MM.1S (cell line): ENCODE data around the gene PSMC6.

Experiments used
- DNase-seq: peaks from one replicate; pipeline ENCODE4 v3.0.0-alpha.2; 2015
- H2AFZ ChIP-seq: fragments of 300-600 bp; sonication (generic); 2 replicates; pipeline ENCODE4 v1.6.0; 2016; ENCODE audit warnings: antibody characterized with exemption, low read length
- H3F3A ChIP-seq: fragments of 300-600 bp; sonication (generic); 2 replicates; pipeline ENCODE4 v1.6.1; 2016; ENCODE audit warnings: mild to moderate bottlenecking, antibody characterized with exemption, low read length, moderate library complexity, mixed read lengths; ENCODE audit not compliant: insufficient read depth
- H3K27ac ChIP-seq: fragments of 300-600 bp; sonication (generic); 2 replicates; pipeline ENCODE4 v1.5.1; 2016; ENCODE audit warnings: mild to moderate bottlenecking, low read length
- H3K27me3 ChIP-seq: fragments of 300-600 bp; sonication (generic); replicated peaks from 2 replicates; pipeline ENCODE4 v1.6.0; 2016; ENCODE audit warnings: low read length; ENCODE audit not compliant: insufficient read depth
- H3K36me3 ChIP-seq: fragments of 300-600 bp; sonication (generic); replicated peaks from 2 replicates; pipeline ENCODE4 v1.6.1; 2016; ENCODE audit warnings: mild to moderate bottlenecking, low read length, mixed read lengths; ENCODE audit not compliant: insufficient read depth
- H3K4me1 ChIP-seq: fragments of 300-600 bp; sonication (generic); 2 replicates; pipeline ENCODE4 v1.6.1; 2016; ENCODE audit warnings: low read length, mixed read lengths
- H3K4me2 ChIP-seq: fragments of 300-600 bp; sonication (generic); 2 replicates; pipeline ENCODE4 v1.6.0; 2016; ENCODE audit warnings: low read depth, low read length
- H3K4me3 ChIP-seq: fragments of 300-600 bp; sonication (generic); 2 replicates; pipeline ENCODE4 v1.5.1; 2016; ENCODE audit warnings: low read length, mixed read lengths
- H3K79me2 ChIP-seq: fragments of 300-600 bp; sonication (generic); 2 replicates; pipeline ENCODE4 v1.6.1; 2016; ENCODE audit warnings: mixed run types, low read length, mixed read lengths
- H3K9ac ChIP-seq: fragments of 300-600 bp; sonication (generic); 2 replicates; pipeline ENCODE4 v1.6.1; 2016; ENCODE audit warnings: low read length, mixed read lengths
- H3K9me2 ChIP-seq: fragments of 300-600 bp; sonication (generic); replicated peaks from 2 replicates; pipeline ENCODE4 v1.6.1; 2016; ENCODE audit warnings: mild to moderate bottlenecking, low read length, mixed read lengths; ENCODE audit not compliant: insufficient read depth
- H3K9me3 ChIP-seq: fragments of 300-600 bp; sonication (generic); replicated peaks from 2 replicates; pipeline ENCODE4 v1.6.1; 2016; ENCODE audit warnings: mild to moderate bottlenecking, low read length, mixed read lengths; ENCODE audit not compliant: insufficient read depth
- H4K20me1 ChIP-seq: fragments of 300-600 bp; sonication (generic); 2 replicates; pipeline ENCODE4 v1.6.1; 2016; ENCODE audit warnings: mild to moderate bottlenecking, low read length, moderate library complexity, mixed read lengths; ENCODE audit not compliant: insufficient read depth
- CTCF ChIP-seq: fragments of 300-600 bp; sonication (generic); IDR thresholded peaks from 2 replicates; pipeline ENCODE4 v1.5.1; 2016; ENCODE audit warnings: antibody characterized with exemption, low read length, mixed read lengths
- EZH2 ChIP-seq: fragments of 300-600 bp; sonication (generic); optimal IDR thresholded peaks from 2 replicates; pipeline ENCODE3; 2017; ENCODE audit warnings: low read depth, mild to moderate bottlenecking, antibody characterized with exemption, low read length, mixed read lengths
- EZH2phosphoT487 ChIP-seq: fragments of 300-600 bp; sonication (generic); IDR thresholded peaks from 2 replicates; pipeline ENCODE4 v1.6.1; 2018; ENCODE audit warnings: antibody characterized with exemption, low read length

Gene PSMC6

DNA sequence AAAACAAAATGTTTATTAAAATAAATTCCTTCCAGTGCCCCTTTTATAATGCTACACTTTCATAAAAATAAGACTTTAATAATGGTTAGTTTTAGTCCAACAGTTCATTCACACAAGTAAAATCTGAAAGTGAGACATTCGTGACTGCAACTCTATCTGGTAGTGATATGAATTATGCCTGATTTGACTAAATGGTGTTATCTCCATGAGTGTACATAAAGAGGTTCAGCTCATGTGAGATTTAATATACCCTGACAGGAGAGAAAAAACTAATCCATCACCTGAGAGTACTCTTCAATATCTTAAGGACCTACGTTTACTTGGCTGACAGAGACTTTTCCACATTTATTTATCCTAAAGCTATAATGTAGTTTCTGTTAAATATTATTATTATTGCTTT is 45.7 kb upstream of the PSMC6 start:
- Histone ChIP-seq H3K27ac (no peak overlapping the region), H3K36me3 (no peaks in the 10 kb centered on the region), H3K4me3 (no peak overlapping the region), H3F3A (no peaks in the 10 kb centered on the region), H3K9ac (no peak overlapping the region), H4K20me1 (no peaks in the 10 kb centered on the region), H3K79me2 (no peaks in the 10 kb centered on the region), H3K27me3 (no peaks in the 10 kb centered on the region), H2AFZ (no peak overlapping the region), H3K9me2 (no peaks in the 10 kb centered on the region), H3K4me2 (no peak overlapping the region), H3K9me3 (no peaks in the 10 kb centered on the region), H3K4me1 (no peaks in the 10 kb centered on the region)
- DNase-seq: no peak
- TF ChIP-seq EZH2 (no peak), CTCF (no peak), EZH2phosphoT487 (no peak)

DNA sequence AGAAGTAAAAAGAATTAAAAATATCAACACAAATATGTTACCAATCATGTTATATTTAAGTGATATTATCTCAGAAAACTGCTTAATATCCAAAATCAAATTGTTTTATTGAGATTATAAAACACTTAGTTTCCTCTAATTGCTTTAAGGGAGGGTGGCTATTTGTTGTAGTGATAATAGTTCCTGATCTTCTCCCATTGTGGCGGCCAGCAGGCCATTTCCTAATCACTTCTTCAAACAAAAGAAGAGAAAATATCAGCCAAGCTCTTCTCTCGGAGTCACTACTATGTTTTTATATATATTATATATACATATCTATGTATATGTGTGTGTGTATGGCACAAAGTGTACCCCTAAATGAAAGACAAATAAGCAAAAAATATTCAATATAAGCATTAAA is 43.1 kb upstream of the PSMC6 start:
- no peak overlapping the region for H3K4me2 ChIP-seq
- H3K9me2 ChIP-seq: no peaks in the 10 kb centered on the region
- H3F3A ChIP-seq: no peaks in the 10 kb centered on the region
- no peaks in the 10 kb centered on the region for H3K9me3 ChIP-seq
- no peaks in the 10 kb centered on the region for H4K20me1 ChIP-seq
- H3K27ac ChIP-seq: no peak overlapping the region
- no peak overlapping the region for H3K4me3 ChIP-seq
- no peaks in the 10 kb centered on the region for H3K36me3 ChIP-seq
- H3K9ac ChIP-seq: no peak overlapping the region
- TF ChIP-seq EZH2phosphoT487 (no peak), EZH2 (no peak), CTCF (no peak)
- no peak for DNase-seq
- no peaks in the 10 kb centered on the region for H3K79me2 ChIP-seq
- no peak overlapping the region for H2AFZ ChIP-seq
- no peaks in the 10 kb centered on the region for H3K27me3 ChIP-seq
- H3K4me1 ChIP-seq: no peaks in the 10 kb centered on the region

DNA sequence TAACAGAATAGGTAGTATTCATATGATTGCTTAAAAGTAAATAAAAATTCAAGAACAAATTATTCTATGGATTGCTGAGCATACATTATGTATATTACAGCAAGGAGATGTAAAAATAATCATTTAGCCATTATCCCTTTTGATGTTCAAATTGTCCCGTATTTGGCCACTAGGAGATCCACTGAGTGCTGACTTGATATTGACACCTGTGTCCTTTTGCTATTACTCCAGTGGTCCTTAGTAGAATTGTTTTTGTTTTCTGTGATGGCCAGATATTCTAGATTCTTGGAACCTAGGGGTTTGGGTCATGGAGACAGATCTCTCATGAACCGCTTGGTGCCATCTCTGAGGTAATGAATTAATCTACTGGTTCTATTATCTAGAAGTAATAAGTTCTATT is 28.4 kb upstream of the PSMC6 start:
- Histone ChIP-seq H3K9ac (no peak overlapping the region), H2AFZ (no peak overlapping the region), H3K36me3 (no peaks in the 10 kb centered on the region), H4K20me1 (no peaks in the 10 kb centered on the region), H3K9me2 (no peaks in the 10 kb centered on the region), H3K4me3 (no peak overlapping the region), H3K27me3 (no peaks in the 10 kb centered on the region), H3K4me2 (no peak overlapping the region), H3K9me3 (no peaks in the 10 kb centered on the region), H3K27ac (no peak overlapping the region), H3K79me2 (peaks cover 3% of the 10 kb centered on the region; the same call in 1 of the 2 replicates), H3K4me1 (no peaks in the 10 kb centered on the region), H3F3A (no peaks in the 10 kb centered on the region)
- DNase-seq: no peak
- peak; percentile 13 for TF ChIP-seq CTCF
- TF ChIP-seq EZH2phosphoT487: no peak
